Endometrial microvascular endothelial cells (primary cell): Measurements from ENCODE around the gene ZNF446. TPM values are rescaled to one million over a fixed set of nuclear protein-coding genes. Genes with fewer than 3 reads are reported as not detected.
"Not testable (repeated sequence)": the region's sequence is repeated elsewhere in the genome, so short reads cannot be mapped to it uniquely, and the experiment has no call there.

Experiments
- in situ Hi-C: cut with HindIII; loops from 2 replicates; pipeline ENCODE4 v1.10.0; 2017; ENCODE audit warnings: low sequenced_read_pairs, low pct_unique_long_range_greater_than_20kb; ENCODE audit errors: inconsistent ontology term
- total RNA-seq: library from RNA; depleted of rRNA; stranded (reverse); fragments of >200 nt; gene quantifications from one replicate; pipeline ENCODE4 v1.2.3, GENCODE V29; 2015; ENCODE audit errors: inconsistent ontology term

Gene ZNF446
- total RNA-seq = 7.4 TPM

DNA sequence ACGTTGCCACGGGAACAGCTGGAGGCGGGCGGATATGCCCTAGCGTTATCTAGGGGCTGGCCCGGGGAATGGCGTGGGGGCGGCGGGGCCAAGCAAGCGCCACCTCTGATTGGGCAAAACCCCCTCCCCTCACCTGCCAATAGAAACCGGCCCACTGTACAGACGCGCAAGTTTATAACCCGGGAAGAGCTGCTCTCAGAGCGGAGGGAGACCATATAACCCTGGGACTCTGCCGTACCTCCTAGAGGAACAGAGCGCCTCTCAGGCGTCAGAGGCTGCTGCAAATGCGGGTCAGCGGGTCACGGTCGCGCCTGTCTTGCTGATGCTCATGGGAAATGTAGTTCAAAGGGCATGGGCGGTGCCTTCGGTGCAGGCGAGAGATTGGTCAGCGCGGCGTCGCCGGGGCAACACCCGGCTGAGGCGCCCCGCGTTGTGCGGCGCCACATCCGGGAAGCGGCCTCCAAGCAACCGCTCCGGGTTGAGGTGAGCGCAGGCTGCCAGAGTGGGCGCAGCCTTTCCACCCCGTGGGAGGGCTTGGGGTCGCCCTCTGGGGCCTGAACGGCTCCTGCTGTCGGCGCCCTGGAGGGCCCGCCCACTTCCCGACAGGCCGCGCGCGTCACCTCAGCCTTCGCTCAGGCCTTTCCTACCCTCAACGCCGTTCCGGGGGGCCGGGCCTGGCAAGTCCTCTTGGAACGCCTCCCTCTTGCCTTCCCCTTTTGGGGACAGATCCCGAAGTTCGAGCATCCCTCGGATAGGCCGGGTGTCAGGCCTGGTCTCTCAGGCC is at the start of gene ZNF446:
Gene ZNF446 (plus strand): TSS at position 639 of the 784 bp plus-strand sequence. CDS start 867 bp downstream, outside the sequence.
- in situ Hi-C loops = no loop called here

DNA sequence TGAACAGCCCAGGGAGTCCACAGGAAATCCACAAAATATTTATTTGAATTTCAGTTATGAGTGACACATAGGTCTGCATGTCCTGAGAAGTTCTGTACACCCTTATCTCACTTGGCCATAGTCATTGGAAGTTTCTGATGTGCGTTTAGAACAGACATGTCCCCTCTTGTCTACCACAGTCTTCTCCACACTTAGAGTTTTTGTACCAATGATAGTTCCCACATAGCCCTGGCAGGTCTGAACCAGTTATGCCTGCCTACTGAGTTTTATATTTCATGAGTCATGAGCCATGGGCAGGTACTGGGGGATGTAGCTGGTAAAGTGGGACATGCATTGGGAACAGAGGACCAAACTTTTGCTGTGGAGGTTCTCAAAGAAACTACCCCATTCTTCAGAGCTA is 47.5 kb upstream of the ZNF446 start:
- in situ Hi-C loops = no loop called here

GRCh38 chr19:58429745-58430144 is 46.4 kb upstream of the ZNF446 start:
- in situ Hi-C loops = no loop called here

DNA sequence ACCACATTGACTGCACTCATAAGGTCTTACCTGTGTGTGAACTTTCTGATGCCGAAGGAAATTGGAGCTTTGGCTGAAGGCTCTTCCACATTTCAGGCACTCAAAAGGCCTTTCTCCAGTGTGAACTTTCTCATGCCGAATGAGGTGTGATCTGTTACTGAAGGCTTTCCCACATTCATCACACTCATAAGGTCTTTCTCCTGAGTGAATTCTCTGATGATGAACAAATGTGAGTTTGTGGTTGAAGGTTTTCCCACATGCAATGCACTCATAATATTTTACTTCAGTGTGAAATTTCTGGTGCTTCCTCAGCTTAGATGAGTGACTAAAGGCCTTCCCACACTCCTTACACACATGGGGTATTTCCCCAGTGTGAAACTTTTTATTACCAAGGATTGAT is 41.9 kb upstream of the ZNF446 start:
- in situ Hi-C loops = no loop called here

- in situ Hi-C loops = no loop called here
Measured at GRCh38 chr19:58439576-58440554, 36.3 kb upstream of the ZNF446 start, which contains the start of gene ZNF132. TSS of gene ZNF132 (minus strand) at chr19:58440153. CDS start at chr19:58439821, 332 bp downstream.

GRCh38 chr19:58440556-58440955 is 35.6 kb upstream of the ZNF446 start:
- in situ Hi-C loops = no loop called here

- in situ Hi-C loops = not testable (repeated sequence)
Measured at GRCh38 chr19:58442986-58443385, 33.2 kb upstream of the ZNF446 start.

- in situ Hi-C loops = not testable (repeated sequence)
Measured at GRCh38 chr19:58448860-58449259, 27.3 kb upstream of the ZNF446 start.

- in situ Hi-C loops = not testable (repeated sequence)
Measured at GRCh38 chr19:58449980-58450379, 26.2 kb upstream of the ZNF446 start.

- in situ Hi-C loops = no loop called here
Measured at GRCh38 chr19:58450856-58451357, 25.2 kb upstream of the ZNF446 start.

DNA sequence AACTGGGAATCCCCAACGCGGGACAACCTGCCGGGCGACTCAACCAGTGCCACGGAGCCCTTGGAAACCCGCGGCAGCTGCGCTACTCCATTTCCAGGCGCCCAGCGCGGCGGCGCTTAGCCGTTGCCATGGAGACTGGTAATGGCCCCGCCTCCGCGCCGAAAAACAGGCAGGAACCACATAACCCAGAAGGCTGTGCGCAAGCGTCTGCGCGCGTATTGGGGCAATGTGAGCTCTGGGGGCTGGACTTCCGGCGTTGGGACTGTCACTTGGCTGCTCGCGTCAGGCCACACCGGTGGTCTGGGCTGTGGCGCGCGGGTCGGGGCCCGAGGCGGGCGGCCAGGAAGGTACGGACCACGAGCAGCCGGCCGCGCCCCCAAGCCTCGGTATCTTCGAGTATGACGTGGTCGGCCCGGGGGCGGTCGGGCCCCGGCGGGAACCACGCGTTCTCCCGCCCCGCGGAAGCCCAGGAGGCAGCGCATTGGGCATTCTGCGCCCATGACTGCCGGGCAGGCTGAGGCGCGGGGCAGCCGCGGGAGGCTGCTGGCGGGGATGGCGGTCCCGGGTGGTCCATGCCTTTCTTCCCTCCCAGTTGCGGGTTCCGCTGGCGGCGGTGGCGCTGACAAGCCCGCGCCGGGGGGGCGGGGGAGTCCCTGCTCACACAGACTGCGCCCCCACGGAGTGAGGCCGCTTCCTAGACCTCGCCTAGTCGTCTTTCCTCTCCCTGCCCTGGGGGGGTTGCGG is 24.6 kb upstream of the ZNF446 start, which contains the start of gene ZNF324B:
Gene ZNF324B (plus strand): TSS at position 265 of the 744 bp plus-strand sequence. CDS start 2,080 bp downstream, outside the sequence.
- in situ Hi-C loops = no loop called here

DNA sequence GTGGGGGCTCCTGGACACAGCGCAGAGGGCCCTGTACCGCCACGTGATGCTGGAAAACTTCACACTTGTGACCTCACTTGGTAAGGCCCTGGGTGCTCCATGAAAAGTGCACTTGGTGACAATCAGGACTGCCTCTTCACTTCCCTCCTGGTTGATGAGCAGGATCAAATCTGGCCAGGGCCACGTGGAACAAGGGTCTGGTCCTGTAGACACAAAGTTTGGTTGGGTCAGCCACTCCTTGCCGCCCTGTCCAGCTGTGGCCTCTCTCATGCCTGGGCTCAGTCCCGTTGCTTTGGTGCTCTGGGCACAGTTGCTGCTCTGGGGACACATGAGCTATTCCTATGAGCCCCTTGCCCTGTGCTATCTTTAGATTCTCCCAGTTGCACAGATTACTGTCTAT is 22.4 kb upstream of the ZNF446 start:
- in situ Hi-C loops = no loop called here

- in situ Hi-C loops = no loop called here
Measured at GRCh38 chr19:58455306-58455705, 20.8 kb upstream of the ZNF446 start.

DNA sequence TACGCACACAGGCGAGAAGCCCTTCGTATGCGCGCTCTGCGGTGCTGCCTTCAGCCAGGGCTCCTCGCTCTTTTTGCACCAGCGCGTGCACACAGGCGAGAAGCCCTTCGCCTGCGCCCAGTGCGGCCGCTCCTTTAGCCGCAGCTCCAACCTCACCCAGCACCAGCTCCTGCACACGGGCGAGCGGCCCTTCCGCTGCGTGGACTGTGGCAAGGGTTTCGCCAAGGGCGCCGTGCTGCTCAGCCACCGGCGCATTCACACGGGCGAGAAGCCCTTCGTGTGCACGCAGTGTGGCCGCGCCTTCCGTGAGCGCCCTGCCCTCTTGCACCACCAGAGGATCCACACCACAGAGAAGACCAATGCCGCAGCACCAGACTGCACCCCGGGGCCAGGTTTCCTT is 20.0 kb upstream of the ZNF446 start:
- in situ Hi-C loops = no loop called here

- in situ Hi-C loops = no loop called here
Measured at GRCh38 chr19:58460039-58460438, 16.1 kb upstream of the ZNF446 start.

DNA sequence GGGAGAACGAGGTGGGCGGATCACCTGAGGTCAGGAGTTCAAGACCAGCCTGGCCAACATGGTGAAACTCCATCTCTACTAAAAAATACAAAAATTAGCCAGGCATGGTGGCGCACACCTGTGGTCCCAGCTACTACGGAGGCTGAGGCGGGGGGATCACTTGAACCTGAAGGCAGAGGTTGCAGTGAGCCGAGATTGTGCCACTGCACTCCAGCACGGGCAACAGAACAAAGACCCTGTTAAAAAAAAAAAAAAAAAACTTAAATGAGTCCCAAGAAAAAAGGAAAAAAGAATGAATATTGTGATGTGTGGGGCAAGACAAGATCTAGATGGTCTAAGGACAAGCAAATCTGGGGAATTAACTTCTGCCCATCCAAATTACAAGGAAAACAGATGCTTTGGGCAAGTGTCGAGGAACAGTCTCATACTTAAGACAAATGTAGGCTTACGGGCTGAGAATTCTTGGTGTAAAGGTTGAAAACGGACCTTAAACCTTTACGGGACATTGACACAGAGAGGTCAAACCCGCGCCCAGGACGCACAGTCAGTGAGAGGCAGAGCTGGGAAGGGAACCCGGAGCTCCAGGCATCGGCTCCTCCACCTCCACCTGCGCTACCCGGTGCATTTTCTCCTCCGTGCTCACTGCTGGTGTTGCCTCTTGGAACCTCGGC is 9.9 kb upstream of the ZNF446 start:
- in situ Hi-C loops = no loop called here

DNA sequence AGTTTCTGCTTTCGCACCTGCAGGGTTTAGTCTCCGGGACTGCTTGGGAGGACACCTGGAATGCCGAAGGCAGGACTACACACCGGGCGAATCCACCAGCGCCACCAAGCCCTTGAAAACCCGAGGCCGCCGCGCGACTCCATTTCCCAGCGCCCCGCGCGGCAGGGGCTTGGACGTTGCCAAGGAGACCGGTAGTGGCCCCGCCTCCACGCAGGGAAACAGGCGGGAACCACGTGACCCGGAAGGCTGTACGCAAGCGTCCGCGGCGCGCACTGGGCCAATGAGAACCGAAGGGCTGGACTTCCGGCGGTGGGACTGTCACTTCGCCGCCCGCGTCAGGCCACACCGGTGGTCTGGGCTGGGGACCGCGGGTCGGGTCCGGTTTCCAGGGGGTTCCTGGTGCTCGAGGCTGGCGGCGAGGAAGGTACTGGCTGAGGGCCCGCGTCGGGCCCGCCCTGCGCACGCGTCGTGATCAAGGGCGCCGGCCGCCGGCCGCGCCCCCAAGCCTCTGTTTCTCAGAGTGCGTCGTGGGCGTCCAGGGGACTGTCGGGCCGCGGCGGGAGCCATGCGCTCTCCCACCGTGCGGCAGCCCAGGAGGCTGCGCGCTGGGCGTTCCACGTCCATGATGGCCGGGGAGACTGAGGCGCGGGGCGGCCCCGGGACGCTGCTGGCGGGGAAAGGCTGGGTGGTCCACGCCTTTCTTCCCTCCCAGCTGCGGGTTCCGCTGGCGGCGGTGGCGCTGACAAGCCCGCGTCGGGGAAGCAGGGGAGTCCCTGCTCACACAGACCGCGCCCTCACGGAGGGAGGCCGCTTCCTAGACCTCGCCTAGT is 9.2 kb upstream of the ZNF446 start, which contains the start of gene ZNF324:
Gene ZNF324 (plus strand): TSS at position 321 of the 830 bp plus-strand sequence. CDS start 2,106 bp downstream, outside the sequence.
- in situ Hi-C loops = no loop called here
